ENCODE results near the gene ARHGEF37.

The ARHGEF37 gene

GRCh38 chr5:149672701-149673476 is 91.6 kb downstream of the ARHGEF37 start:
- DNase-seq (ENCODE audit: low spot score): no peak

- no peak for DNase-seq (ENCODE audit: low spot score)
Observed at GRCh38 chr5:149674686-149675085, 93.4 kb downstream of the ARHGEF37 start.

- no peak for DNase-seq (ENCODE audit: low spot score)
Observed at GRCh38 chr5:149675610-149676201, 94.4 kb downstream of the ARHGEF37 start.

- DNase-seq (ENCODE audit: low spot score): no peak
Observed at GRCh38 chr5:149677731-149678130, 96.4 kb downstream of the ARHGEF37 start.

GRCh38 chr5:149679876-149680809 is 98.8 kb downstream of the ARHGEF37 start:
- DNase-seq (ENCODE audit: low spot score): no peak

- no peak for DNase-seq (ENCODE audit: low spot score)
Observed at GRCh38 chr5:149680810-149681221, 99.5 kb downstream of the ARHGEF37 start.

- no peak for DNase-seq (ENCODE audit: low spot score)
Observed at GRCh38 chr5:149681252-149681651, 100.0 kb downstream of the ARHGEF37 start.

GRCh38 chr5:149681922-149682321 is 100.6 kb downstream of the ARHGEF37 start:
- DNase-seq (ENCODE audit: low spot score): no peak

GRCh38 chr5:149682532-149683075 is 101.3 kb downstream of the ARHGEF37 start:
- DNase-seq (ENCODE audit: low spot score): no peak

- no peak for DNase-seq (ENCODE audit: low spot score)
Observed at GRCh38 chr5:149683964-149684363, 102.7 kb downstream of the ARHGEF37 start.

- DNase-seq (ENCODE audit: low spot score): no peak
Observed at GRCh38 chr5:149684371-149684770, 103.1 kb downstream of the ARHGEF37 start.

Small RNA genes lying within 50 kb of the gene (small RNA-seq; reads per million reads assigned to genes)
- gene RNU6-588P: 0 reads per million in 2 experiments
